Anterior cingulate cortex (tissue), 58 donors: Measurements from ENCODE around the gene SELENOM.

Experiments used
- DNase-seq, 58 donors: peaks; one replicate each; lab custom pipeline; 2025; lab: John Stamatoyannopoulos, UW

Gene SELENOM

DNA sequence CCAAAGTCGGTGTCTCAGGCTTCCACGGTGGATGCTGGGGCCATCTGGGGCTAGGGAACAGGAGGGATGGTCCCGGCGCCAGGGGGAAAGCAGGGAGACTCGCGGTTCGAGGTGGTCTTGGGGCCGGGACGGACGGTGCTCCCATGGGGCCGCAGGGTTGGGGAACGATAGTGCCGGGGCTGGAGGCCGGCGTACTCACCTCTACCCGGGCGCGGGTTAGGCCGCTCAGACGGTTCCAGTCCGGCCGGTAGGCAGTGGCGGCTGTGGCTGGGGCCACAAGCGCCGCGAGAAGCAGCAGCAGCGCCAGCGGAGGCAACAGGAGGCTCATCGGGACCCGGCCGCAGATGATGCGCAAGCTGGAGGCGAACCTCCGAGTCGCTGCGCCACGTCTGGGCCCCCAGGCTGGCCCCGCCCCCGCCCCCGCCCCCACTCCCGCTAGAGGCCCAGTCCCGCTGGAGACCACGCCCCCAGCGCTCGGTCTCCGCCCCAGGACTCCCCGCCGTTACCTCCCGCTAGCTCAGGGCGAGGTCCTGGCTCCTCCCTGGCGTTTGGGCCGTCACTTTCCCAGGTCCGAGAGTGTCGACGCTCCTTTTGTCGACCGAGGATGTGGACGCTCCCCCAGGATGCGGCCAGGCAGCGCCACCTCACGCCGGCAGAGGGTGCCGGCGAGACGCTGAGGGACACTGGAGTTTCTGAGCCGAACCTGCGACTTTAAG lies at the start of gene SELENOM:
SELENOM (minus strand) TSS at position 391 of the 716 bp plus-strand sequence; CDS start at position 328, 63 bp downstream.
- DNase-seq, result peak; percentile 52 to 97 (median 88)

GRCh38 chr22:31155422-31155821 lies 48.1 kb upstream of the SELENOM start:
- DNase-seq, result no peak

DNA sequence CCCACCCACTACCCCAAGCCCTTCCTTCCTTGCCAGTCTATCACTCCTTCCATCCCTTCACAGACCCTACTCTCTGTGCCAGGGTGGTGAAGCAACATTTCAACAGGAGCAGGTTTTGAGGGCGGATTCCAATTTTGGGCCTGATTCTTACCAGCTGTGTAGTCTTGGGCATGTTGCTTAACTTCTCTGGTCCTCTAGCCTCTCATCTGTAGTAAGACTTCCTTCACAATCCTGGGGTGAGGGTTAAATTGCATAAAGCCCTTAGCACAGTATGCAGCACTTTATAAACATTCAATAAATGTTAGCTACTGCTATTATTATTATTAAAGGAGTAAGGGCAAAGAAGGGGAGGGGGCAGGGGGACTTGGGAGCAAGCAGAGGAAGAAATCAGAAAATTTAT lies 47.6 kb upstream of the SELENOM start:
- DNase-seq, result no peak

DNA sequence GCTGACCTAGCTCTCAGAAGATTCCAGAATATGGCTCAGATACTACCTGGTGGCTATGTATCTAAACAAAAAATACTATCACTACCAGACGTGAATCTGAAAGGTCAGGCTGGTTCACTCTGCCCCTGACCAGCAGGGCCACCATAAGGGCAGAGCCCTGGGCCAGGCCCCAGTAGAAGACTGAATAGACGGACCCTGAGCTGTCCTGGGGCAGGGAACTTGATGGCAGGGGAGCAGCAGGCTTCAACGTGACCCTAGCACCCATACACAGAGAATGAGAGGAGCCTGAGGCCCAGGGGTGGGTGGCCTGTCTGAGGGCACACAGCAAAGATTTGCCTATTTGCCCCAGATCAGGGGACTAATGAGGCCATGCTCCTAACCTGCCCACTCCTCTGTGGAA lies 46.0 kb upstream of the SELENOM start:
- DNase-seq, result no peak

DNA sequence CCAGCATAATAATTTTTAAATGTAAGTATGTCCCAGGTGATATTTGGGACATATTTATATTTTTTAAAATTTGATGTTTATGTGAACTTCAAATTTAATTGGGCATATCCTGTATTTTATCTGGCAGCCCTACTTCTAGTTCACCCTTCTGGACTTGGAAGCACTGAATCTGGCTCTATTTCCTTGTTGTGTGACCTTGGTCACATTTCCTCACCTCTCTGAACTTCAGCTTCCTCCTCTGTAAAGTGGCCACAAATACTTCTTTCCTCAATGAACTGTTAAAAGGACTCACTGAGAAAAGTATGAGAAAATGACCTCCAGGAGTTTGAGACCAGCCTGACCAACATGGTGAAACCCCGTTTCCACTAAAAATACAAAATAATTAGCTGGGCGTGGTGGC lies 44.5 kb upstream of the SELENOM start:
- DNase-seq, result no peak

- DNase-seq, result no peak
Measured at GRCh38 chr22:31150615-31151014, 43.2 kb upstream of the SELENOM start.

- peak in 51 of 58 donors; percentile 10 to 80 (median 47) for DNase-seq
Measured at GRCh38 chr22:31148953-31149627, 41.7 kb upstream of the SELENOM start.

- no peak for DNase-seq
Measured at GRCh38 chr22:31148488-31148887, 41.1 kb upstream of the SELENOM start.

GRCh38 chr22:31144223-31144622 lies 36.9 kb upstream of the SELENOM start:
- DNase-seq, result no peak

- DNase-seq, result peak in 10 of 58 donors; percentile 2 to 48 (median 11)
Measured at GRCh38 chr22:31143537-31143936, 36.2 kb upstream of the SELENOM start.

DNA sequence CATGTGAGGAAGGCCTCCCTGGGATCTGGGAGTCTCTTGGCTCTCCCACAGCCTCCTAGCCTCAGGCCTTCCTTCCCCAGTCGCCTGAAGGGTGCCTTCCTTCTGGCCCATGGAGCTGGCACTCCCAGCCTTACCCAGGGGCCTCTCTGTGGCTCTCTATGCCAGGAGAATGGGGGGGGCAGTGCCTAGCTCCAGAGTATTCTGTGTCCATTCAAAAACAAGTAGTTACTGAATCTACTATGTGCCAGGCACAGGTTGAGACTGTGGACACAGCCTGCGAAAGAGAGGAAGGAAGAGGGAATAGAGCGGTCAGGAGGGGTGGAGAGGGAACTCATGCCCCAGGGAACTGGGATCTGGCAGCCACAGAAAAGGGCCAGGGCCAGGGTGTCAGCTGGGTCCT lies 35.7 kb upstream of the SELENOM start:
- DNase-seq, result no peak

- DNase-seq, result no peak
Measured at GRCh38 chr22:31142285-31142684, 34.9 kb upstream of the SELENOM start.

GRCh38 chr22:31141551-31141950 lies 34.2 kb upstream of the SELENOM start:
- DNase-seq, result no peak

- DNase-seq, result no peak
Measured at GRCh38 chr22:31140746-31141145, 33.4 kb upstream of the SELENOM start.

DNA sequence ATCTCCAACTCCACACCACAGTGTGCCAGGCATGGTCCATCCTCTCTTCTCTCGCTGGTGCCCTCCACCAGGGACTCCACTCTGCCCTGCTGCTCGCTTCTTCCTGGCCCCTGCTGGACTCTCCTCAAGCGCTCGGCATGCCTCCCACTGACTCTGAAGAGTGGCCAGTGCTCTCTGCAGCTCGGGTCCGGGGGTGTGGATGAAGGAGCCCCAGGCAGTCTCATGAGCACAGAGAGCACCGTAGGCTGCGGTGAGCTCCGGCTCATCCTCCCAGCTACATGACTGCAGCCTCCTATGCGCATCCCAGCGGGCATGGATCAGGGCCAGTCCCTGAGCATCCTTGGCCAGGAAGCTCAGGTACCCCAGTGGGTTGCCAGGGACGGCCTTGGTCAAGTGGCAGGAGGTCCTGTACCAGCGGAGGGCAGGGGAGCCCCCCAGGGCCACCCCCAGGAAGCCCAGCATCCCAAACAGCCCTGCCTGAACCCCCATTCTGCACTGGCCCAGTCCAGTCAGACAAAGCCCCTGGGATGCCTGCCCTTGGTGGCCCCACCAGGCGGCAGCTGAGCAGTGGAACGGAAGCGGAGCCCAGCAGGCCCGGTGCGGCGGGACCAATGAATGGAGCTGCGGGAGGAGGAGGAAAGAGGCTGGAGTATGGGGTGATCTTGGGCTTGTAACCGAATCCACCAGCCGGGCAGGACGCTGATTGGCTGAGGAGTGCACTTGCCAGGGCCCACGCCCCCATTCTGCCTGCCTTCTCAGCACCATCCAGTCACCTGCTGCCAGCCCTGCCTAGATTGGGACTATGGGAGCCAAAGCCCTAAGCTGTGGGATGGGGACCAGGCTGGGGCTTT lies 32.7 kb upstream of the SELENOM start, which contains the start of gene PLA2G3:
PLA2G3 (minus strand) TSS at position 643 of the 851 bp plus-strand sequence; CDS start at position 489, 154 bp downstream.
- peak in 7 of 58 donors; percentile 14 to 47 (median 23) for DNase-seq

DNA sequence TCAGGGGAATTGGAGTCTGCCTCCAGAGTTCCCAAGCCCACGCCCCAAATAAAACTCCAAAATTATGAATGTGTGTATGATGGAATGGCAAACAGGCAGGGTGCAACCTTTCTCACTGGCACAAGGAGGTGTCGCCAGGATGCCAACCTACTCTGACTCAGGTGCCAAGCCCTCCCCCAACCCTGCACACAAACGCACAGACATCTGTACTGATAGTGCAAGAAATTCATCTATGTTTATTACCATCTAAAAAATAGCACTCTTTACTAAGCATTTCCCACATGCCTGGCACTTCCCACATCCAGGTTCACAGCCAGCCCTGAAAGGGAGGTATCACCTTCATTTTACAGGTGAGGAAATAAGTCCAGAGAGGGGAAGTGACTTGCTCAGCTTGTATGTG lies 31.7 kb upstream of the SELENOM start:
- DNase-seq, result no peak

GRCh38 chr22:31138126-31138525 lies 30.8 kb upstream of the SELENOM start:
- DNase-seq, result no peak

GRCh38 chr22:31137721-31138120 lies 30.4 kb upstream of the SELENOM start:
- no peak for DNase-seq

DNA sequence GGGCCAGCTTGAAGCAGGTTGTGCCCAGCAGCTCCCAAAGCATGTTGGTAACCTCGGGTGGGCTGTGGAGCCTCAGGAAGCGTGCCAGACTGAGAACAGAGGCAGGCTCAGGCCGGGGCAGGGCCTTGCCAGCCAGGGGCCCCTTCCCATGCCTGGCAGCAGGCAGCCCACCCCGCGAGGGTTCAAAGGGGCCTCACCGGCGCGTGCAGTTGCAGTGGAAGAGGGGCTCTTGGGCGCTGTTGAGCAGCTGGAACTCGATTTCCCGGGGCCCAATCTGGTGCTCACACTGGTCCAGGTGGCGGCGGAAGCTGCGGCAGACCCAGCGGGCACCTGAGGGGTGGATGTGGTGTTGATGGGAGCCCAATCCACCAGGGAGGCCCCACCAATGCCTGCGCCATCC lies 29.3 kb upstream of the SELENOM start:
- no peak for DNase-seq

- no peak for DNase-seq
Measured at GRCh38 chr22:31136155-31136554, 28.8 kb upstream of the SELENOM start.

DNA sequence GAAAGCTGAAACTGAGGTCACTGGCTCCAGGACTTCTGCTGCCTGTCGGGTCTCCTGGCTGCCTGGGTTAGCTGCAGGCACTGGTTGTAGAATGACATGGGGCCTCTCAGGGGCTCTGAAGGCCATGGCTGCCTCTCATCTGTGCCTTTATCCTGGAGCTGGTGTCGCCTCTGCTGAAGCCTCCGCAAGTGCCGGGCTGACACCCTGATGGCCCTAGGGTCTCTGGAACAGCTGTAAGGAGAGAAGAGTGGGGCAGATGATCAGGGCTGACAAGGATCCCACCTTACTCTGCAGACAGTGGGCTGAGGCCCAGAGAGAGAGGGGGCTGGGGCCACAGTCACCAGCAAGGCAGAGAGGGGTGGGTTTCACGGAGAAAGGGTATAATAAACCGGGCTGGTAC lies 28.3 kb upstream of the SELENOM start:
- no peak for DNase-seq
